BLaER1 (cell line): ENCODE data around the gene REXO1.

Experiments used
- H3K27ac ChIP-seq: shearing (Covaris generic); formaldehyde crosslinking; 2 replicates; pipeline ENCODE4 v1.8.1; 2022
- H3K27me3 ChIP-seq: shearing (Covaris generic); formaldehyde crosslinking; 2 replicates; pipeline ENCODE4 v1.8.1; 2022
- H3K36me3 ChIP-seq: shearing (Covaris generic); formaldehyde crosslinking; 2 replicates; pipeline ENCODE4 v1.8.1; 2022
- H3K4me1 ChIP-seq: shearing (Covaris generic); formaldehyde crosslinking; 2 replicates; pipeline ENCODE4 v1.8.1; 2022
- H3K4me2 ChIP-seq: shearing (Covaris generic); formaldehyde crosslinking; 2 replicates; pipeline ENCODE4 v1.8.1; 2022
- H3K4me3 ChIP-seq: shearing (Covaris generic); formaldehyde crosslinking; 2 replicates; pipeline ENCODE4 v1.8.1; 2022
- H3K9ac ChIP-seq: shearing (Covaris generic); formaldehyde crosslinking; 2 replicates; pipeline ENCODE4 v1.8.1; 2022
- H3K9me3 ChIP-seq: shearing (Covaris generic); formaldehyde crosslinking; 2 replicates; pipeline ENCODE4 v1.8.1; 2022
- H4K20me1 ChIP-seq: shearing (Covaris generic); formaldehyde crosslinking; 2 replicates; pipeline ENCODE4 v1.8.1; 2022
- Cebpa-rat ChIP-seq: shearing (Covaris generic); IDR thresholded peaks from 2 replicates; pipeline ENCODE4 v1.8.1; 2022

REXO1 gene

DNA sequence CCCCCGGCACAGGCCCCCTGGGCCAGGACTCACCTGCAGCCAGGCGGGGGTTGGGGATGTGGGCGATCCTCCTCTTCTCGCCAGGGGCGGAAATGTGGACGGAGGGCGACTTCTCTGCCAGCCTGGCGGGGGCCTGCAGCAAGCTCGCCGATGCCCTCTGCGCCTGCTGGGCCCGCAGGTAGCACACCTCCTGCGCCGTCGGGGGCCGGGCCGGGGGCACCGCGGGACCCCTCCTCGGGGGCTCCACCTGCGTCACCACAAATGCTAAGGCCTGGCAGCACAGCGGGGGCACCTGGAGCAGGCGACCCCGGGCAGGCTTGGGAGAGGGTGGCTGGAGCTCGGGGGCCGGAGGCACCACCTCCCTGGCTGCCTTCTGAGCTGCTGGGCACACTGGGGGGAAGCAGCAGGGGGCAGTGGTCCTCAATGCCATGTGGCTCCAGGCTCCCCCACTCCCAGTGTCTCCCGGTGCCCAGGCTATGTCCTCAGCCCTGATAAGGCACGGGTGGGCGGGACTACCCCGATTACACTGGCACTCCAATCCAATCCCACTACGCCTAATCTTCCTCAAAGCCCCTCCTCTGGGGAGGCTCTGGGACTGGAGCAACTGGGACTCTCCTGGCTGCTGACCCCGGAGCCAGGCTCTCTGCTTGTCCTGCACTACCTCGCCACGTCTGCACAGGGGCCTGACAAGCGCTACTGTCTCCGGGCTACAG is 24.6 kb downstream of the REXO1 start:
- Histone ChIP-seq H4K20me1 (peaks cover 97% of the 10 kb centered on the region), H3K4me2 (no peak overlapping the region), H3K36me3 (peaks cover 95% of the 10 kb centered on the region), H3K9me3 (no peaks in the 10 kb centered on the region), H3K27me3 (no peaks in the 10 kb centered on the region), H3K9ac (no peak overlapping the region), H3K4me1 (peaks cover 32% of the 10 kb centered on the region), H3K4me3 (no peak overlapping the region), H3K27ac (no peak overlapping the region)
- TF ChIP-seq Cebpa-rat = no peak

DNA sequence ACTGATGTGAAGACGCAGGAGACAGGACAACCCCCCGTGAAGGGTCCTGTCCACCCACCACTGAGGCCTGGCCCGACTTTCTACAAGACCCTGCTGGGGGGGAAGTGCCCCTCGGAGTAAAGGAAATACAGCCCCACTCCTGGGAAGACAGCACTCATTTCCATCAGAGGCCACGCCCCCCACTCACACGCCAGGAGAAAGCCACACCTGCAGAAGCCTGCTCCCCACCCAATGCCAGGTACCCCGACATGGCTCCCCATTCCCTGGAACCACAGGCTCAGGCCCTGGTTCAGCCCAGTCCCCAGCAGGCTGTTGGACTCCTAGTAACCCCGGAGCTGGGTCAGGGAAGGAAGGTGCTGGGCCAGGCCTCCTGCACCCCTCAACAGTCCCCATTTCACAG is 25.3 kb downstream of the REXO1 start:
- Histone ChIP-seq H3K4me1 (peaks cover 31% of the 10 kb centered on the region), H3K27me3 (no peaks in the 10 kb centered on the region), H3K9me3 (no peaks in the 10 kb centered on the region), H3K36me3 (peaks cover 95% of the 10 kb centered on the region), H3K9ac (0 out of 2 replicates have a peak overlapping the region, but pooled peaks have one; percentile 19), H3K4me3 (no peak overlapping the region), H3K27ac (no peak overlapping the region), H4K20me1 (peaks cover 97% of the 10 kb centered on the region), H3K4me2 (no peak overlapping the region)
- TF ChIP-seq Cebpa-rat = no peak

DNA sequence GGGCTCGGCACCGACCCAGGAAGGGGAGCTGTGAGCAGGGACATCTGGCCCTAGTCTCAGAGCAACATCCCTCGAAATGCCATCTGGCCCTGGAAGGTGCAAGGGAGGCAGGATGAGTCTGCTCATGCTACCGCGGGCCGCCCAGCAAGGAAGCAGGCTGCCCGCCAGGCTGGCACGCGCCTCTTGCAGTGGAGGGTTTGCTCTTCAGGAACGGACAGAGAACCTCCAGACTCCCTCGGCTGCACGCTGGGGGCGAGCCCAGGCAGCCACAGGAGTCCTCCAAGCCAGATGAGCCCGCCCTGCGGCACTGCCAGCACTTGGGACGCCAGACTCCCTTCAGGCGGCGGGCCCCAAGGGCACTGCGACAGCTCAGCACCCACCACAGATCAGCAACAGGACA is 26.1 kb downstream of the REXO1 start:
- H3K4me1 ChIP-seq = peaks cover 23% of the 10 kb centered on the region
- H3K27me3 ChIP-seq = no peaks in the 10 kb centered on the region
- H3K27ac ChIP-seq = no peak overlapping the region; the same call in 1 of the 2 replicates
- H4K20me1 ChIP-seq = peaks cover 97% of the 10 kb centered on the region
- H3K9ac ChIP-seq = peak overlapping the region; percentile 19; the same call in 1 of the 2 replicates
- no peak for TF ChIP-seq Cebpa-rat
- no peak overlapping the region for H3K4me2 ChIP-seq
- H3K4me3 ChIP-seq = no peak overlapping the region
- no peaks in the 10 kb centered on the region for H3K9me3 ChIP-seq
- peaks cover 95% of the 10 kb centered on the region for H3K36me3 ChIP-seq

DNA sequence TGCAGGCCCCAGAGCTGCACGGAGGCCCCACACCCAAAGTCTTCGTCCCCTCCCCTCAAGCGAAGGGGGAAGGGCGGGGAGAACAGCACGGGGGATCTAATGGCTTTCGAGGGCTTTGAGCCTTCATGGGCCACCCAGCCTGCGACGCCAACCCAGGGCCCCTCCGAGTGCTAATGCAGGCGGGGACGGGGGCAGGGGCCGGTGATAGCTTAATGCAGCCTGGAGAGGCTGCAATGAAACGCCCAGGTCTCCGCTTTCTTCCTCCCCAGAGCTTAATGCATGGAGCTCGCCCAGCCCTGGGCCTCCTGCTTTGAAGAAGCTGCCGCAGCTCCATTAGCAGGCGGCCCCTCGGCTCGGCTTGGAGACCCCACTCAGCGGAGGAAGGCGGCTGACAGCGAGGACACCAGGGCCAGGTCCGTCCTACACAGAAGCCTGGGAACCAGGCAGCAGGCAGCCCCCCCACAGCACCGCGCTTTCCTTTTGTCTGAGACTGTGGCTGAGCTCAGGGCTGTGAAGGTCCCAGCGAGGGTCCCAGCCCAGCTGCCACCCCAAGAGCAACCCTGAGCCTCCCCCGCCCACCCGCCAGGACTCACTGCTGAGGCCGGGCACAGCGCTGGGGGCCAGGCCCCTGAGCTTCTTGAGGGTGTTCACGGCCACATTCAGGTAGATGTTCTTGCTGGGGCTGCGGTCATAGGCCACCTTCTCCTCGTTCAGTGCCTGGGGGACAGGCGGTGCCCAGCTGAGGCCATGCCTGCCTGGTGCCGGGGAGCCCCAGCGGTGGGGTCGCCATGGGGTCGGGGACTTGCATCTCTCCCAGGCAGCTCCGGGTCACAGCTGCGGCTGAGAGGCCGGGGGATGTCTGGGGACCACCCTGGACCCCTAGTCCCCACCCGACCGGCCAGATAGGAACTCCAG is 28.7 kb downstream of the REXO1 start:
- Histone ChIP-seq H3K27ac (no peak overlapping the region), H4K20me1 (peaks cover 90% of the 10 kb centered on the region), H3K27me3 (no peaks in the 10 kb centered on the region), H3K4me3 (no peak overlapping the region), H3K36me3 (peaks cover 97% of the 10 kb centered on the region), H3K4me2 (no peak overlapping the region), H3K9ac (no peak overlapping the region), H3K4me1 (peaks cover 17% of the 10 kb centered on the region), H3K9me3 (no peaks in the 10 kb centered on the region)
- TF ChIP-seq Cebpa-rat = no peak

DNA sequence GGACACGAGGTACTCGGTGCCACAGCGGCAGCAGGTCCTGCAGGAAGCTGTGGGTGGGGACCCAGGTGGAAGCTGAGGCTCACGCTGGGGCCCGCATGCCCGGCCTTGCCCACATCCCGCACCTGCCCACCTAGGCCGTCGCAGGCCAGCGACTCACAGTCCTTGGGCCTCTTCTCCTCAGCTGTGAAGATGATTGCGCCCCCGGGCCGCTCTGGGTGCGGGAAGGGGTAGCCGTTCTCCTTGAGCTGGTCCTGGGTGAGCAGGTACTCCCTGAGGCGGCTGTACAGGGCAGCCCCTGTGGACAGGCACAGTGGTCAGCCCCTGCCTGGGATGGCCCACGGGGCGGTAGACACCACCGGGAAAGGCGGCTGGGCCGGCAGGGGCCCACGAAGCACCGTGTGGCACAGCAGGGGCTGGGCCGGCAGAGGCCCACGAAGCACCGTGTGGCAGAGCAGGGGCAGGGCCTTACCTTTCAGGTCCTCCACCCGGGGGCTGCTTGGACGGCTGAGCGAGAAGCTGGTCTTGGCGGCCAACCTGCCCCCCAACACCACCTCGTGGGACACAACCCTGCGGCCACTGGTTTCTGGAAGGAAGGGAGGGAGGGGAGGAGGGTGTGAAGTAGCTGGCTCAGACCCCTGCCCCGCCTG is 29.6 kb downstream of the REXO1 start:
- H3K9ac ChIP-seq = no peak overlapping the region
- peaks cover 93% of the 10 kb centered on the region for H3K36me3 ChIP-seq
- H3K4me3 ChIP-seq = no peak overlapping the region
- peaks cover 90% of the 10 kb centered on the region for H4K20me1 ChIP-seq
- 0 out of 2 replicates have a peak overlapping the region, but pooled peaks have one; percentile 13 for H3K27ac ChIP-seq
- H3K4me1 ChIP-seq = peaks cover 26% of the 10 kb centered on the region
- no peak overlapping the region for H3K4me2 ChIP-seq
- H3K9me3 ChIP-seq = no peaks in the 10 kb centered on the region
- TF ChIP-seq Cebpa-rat = no peak
- no peaks in the 10 kb centered on the region for H3K27me3 ChIP-seq

- Histone ChIP-seq H3K36me3 (peaks cover 83% of the 10 kb centered on the region), H4K20me1 (peaks cover 88% of the 10 kb centered on the region), H3K4me3 (no peak overlapping the region), H3K27ac (no peak overlapping the region), H3K9ac (no peak overlapping the region), H3K27me3 (no peaks in the 10 kb centered on the region), H3K9me3 (no peaks in the 10 kb centered on the region), H3K4me2 (no peak overlapping the region), H3K4me1 (peaks cover 33% of the 10 kb centered on the region)
- TF ChIP-seq Cebpa-rat = no peak
These were observed 30.6 kb downstream of the REXO1 start for GRCh38 chr19:1817553-1818179.

DNA sequence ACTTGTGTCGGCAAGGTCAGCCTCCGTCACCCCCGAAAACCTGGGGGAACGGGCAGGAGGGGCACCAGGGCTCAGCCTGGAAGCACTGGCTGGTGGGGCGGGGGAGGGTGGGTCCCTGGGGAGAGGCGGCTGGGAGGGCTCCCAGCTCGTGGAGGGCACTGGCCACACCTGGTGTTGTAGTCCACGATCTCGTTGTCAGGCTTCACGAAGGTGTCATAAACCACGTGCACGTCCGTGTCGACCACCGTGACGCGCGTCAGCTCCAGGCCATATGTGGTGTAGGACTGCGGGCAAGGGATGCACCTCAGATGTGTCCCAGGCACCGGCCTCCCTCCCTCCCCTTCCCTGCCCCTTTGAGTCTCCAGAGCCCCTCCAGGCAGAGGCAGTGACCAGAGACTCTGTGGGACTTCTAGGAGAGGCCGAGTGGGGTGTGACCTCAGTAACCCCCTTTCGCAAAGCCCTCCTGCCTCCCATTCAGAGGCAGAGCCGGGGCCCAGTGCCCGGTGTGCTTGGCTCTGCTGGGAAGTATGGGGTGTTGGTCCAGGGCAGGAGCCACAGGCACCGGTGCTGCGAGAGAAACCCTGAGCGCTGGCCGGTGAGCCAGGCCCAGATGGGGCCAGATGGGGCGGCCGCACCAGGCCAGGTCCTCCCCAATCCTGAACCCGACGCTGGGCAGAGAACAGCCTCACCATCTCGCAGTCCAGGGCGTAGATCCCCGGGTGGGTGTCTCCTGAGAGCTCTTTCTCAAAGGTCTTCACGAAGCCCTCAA is 31.6 kb downstream of the REXO1 start:
- no peak for TF ChIP-seq Cebpa-rat
- peaks cover 78% of the 10 kb centered on the region for H4K20me1 ChIP-seq
- peaks cover 74% of the 10 kb centered on the region for H3K36me3 ChIP-seq
- no peak overlapping the region for H3K4me3 ChIP-seq
- no peak overlapping the region for H3K9ac ChIP-seq
- no peaks in the 10 kb centered on the region for H3K9me3 ChIP-seq
- no peak overlapping the region for H3K4me2 ChIP-seq
- H3K27me3 ChIP-seq = no peaks in the 10 kb centered on the region
- H3K27ac ChIP-seq = no peak overlapping the region
- H3K4me1 ChIP-seq = peaks cover 30% of the 10 kb centered on the region

GRCh38 chr19:1815605-1816529 is 32.4 kb downstream of the REXO1 start:
- Histone ChIP-seq H4K20me1 (peaks cover 70% of the 10 kb centered on the region), H3K27me3 (no peaks in the 10 kb centered on the region), H3K4me2 (no peak overlapping the region)

More at GRCh38 chr19:1815605-1816529, 32.4 kb downstream of the REXO1 start:
- Histone ChIP-seq H3K9me3 (no peaks in the 10 kb centered on the region), H3K27ac (no peak overlapping the region), H3K36me3 (peaks cover 65% of the 10 kb centered on the region), H3K4me1 (peaks cover 39% of the 10 kb centered on the region), H3K4me3 (no peak overlapping the region), H3K9ac (no peak overlapping the region)
- TF ChIP-seq Cebpa-rat = no peak
